Endodermal cell (in vitro differentiated cells): ENCODE data around the gene SEC11C. TPM values are rescaled to one million over a fixed set of nuclear protein-coding genes. Genes with fewer than 3 reads are reported as not detected.
A peak's percentile ranks its signal among the peaks of the same experiment; 100 is the strongest.

ENCODE experiments used
- DNase-seq: peaks from one replicate; pipeline ENCODE4 v3.0.0-alpha.2; 2017
- H3K27ac ChIP-seq: 2 replicates; pipeline ENCODE4 v1.5.1; 2013; ENCODE audit warnings: mild to moderate bottlenecking, low read depth, low read length, moderate library complexity
- H3K27me3 ChIP-seq: 2 replicates; pipeline ENCODE4 v1.6.1; 2013; ENCODE audit warnings: mild to moderate bottlenecking, low read length, moderate library complexity; ENCODE audit not compliant: insufficient read depth, control insufficient read depth, poor library complexity, severe bottlenecking
- H3K36me3 ChIP-seq: 2 replicates; pipeline ENCODE4 v1.7.0; 2013; ENCODE audit warnings: mild to moderate bottlenecking, low read length, moderate library complexity; ENCODE audit not compliant: control insufficient read depth, insufficient read depth
- H3K4me1 ChIP-seq: one replicate; pipeline ENCODE4 v1.7.0; 2013; ENCODE audit warnings: low read length; ENCODE audit not compliant: control insufficient read depth, insufficient read depth
- H3K4me3 ChIP-seq: 2 replicates; pipeline ENCODE4 v1.5.1; 2013; ENCODE audit warnings: mild to moderate bottlenecking, low read length, moderate library complexity
- H3K9ac ChIP-seq: 2 replicates; pipeline ENCODE4 v1.6.1; 2013; ENCODE audit warnings: mild to moderate bottlenecking, low read length, moderate library complexity; ENCODE audit not compliant: poor library complexity, severe bottlenecking; ENCODE audit errors: extremely low read depth
- H3K9me3 ChIP-seq: 2 replicates; pipeline ENCODE4 v1.6.1; 2013; ENCODE audit warnings: mild to moderate bottlenecking, low read length, moderate library complexity; ENCODE audit not compliant: control insufficient read depth
- H3K27ac Mint-ChIP-seq: 2 replicates; pipeline ENCODE4 v1.8.0; 2020; ENCODE audit warnings: mixed read lengths
- H3K27me3 Mint-ChIP-seq: 2 replicates; pipeline ENCODE4 v1.8.0; 2021; ENCODE audit warnings: mild to moderate bottlenecking, mixed read lengths; ENCODE audit not compliant: insufficient read depth
- H3K36me3 Mint-ChIP-seq: 2 replicates; pipeline ENCODE4 v1.8.0; 2020; ENCODE audit warnings: low read depth, mixed read lengths
- H3K4me1 Mint-ChIP-seq: 2 replicates; pipeline ENCODE4 v1.8.0; 2020; ENCODE audit warnings: mixed read lengths
- H3K4me3 Mint-ChIP-seq: 2 replicates; pipeline ENCODE4 v1.8.0; 2020; ENCODE audit warnings: mild to moderate bottlenecking, moderate library complexity, mixed read lengths
- H3K9me3 Mint-ChIP-seq: 2 replicates; pipeline ENCODE4 v1.8.0; 2020; ENCODE audit warnings: mild to moderate bottlenecking, mixed read lengths
- CTCF ChIP-seq: fragments of 200-600 bp; sonication (generic); conservative IDR thresholded peaks from 2 replicates; pipeline ENCODE4 v1.5.0; 2021; ENCODE audit warnings: antibody characterized with exemption, mild to moderate bottlenecking
- WGBS, 2 experiments: methylation state at CpG; one replicate each; pipeline versions ENCODE4 v1.1.5 to v1.1.7; 2013; ENCODE audit warnings: missing lambda C conversion rate in 2 of 2, mixed read lengths in 1 of 2; ENCODE audit not compliant: insufficient coverage in 1 of 2, insufficient read length in 1 of 2; 5-methylcytosine and 5-hydroxymethylcytosine counted together
- total RNA-seq, 2 donors: library from RNA; stranded (reverse); fragmentation: NEBNext Ultra II Directional in 1 of 2; extraction: Animal tissue kit (Norgen Biotek cat#: 25700) in 1 of 2; gene quantifications; 2 replicates in 1 of 2; 3 replicates in 1 of 2; pipeline ENCODE4 v1.2.1, GENCODE V29; 2021

Gene SEC11C
- total RNA-seq, 2 donors from 2014 or later = 38.7 to 39.9 TPM

GRCh38 chr18:59150236-59150635 is 10.6 kb downstream of the SEC11C start:
- WGBS, 2 experiments = 92 to 99% methylated on average over 7 to 11 of the region's 11 CpGs
- H3K4me1 Mint-ChIP-seq = peaks cover 2% of the 10 kb centered on the region
- peak; percentile 54 for TF ChIP-seq CTCF

GRCh38 chr18:59155153-59155552 is 15.5 kb downstream of the SEC11C start:
- H3K9ac ChIP-seq = no peak overlapping the region
- Mint-ChIP-seq H3K4me1 (peaks cover 2% of the 10 kb centered on the region), H3K27ac (no peak overlapping the region), H3K4me3 (no peak overlapping the region), H3K27me3 (no peaks in the 10 kb centered on the region), H3K36me3 (peaks cover 24% of the 10 kb centered on the region), H3K9me3 (no peaks in the 10 kb centered on the region)
- peaks cover 53% of the 10 kb centered on the region for H3K36me3 ChIP-seq
- 85 to 96% methylated on average over 2 of the region's 2 CpGs for WGBS, 2 experiments
- no peak overlapping the region for H3K27ac ChIP-seq
- H3K4me1 ChIP-seq = no peaks in the 10 kb centered on the region
- H3K4me3 ChIP-seq = no peak overlapping the region
- DNase-seq = no peak
- TF ChIP-seq CTCF = no peak
- H3K9me3 ChIP-seq = no peaks in the 10 kb centered on the region
- no peaks in the 10 kb centered on the region for H3K27me3 ChIP-seq

More at GRCh38 chr18:59150236-59150635, 10.6 kb downstream of the SEC11C start:
- H3K27ac ChIP-seq = no peak overlapping the region
- H3K9me3 ChIP-seq = no peaks in the 10 kb centered on the region
- Mint-ChIP-seq H3K9me3 (no peaks in the 10 kb centered on the region), H3K27me3 (no peaks in the 10 kb centered on the region), H3K27ac (no peak overlapping the region), H3K4me3 (no peak overlapping the region), H3K36me3 (peaks cover 18% of the 10 kb centered on the region)
- H3K4me1 ChIP-seq = no peaks in the 10 kb centered on the region
- H3K4me3 ChIP-seq = no peak overlapping the region
- peaks cover 46% of the 10 kb centered on the region for H3K36me3 ChIP-seq
- H3K9ac ChIP-seq = no peak overlapping the region
- H3K27me3 ChIP-seq = no peaks in the 10 kb centered on the region
- DNase-seq = peak; percentile 61

GRCh38 chr18:59156316-59156715 is 16.6 kb downstream of the SEC11C start:
- Histone ChIP-seq H3K9ac (no peak overlapping the region), H3K27me3 (no peaks in the 10 kb centered on the region), H3K4me3 (no peak overlapping the region), H3K36me3 (peaks cover 42% of the 10 kb centered on the region), H3K9me3 (no peaks in the 10 kb centered on the region), H3K4me1 (no peaks in the 10 kb centered on the region), H3K27ac (no peak overlapping the region)
- H3K4me1 Mint-ChIP-seq = peaks cover 2% of the 10 kb centered on the region
- no peak overlapping the region for H3K4me3 Mint-ChIP-seq
- H3K9me3 Mint-ChIP-seq = no peaks in the 10 kb centered on the region
- no peak overlapping the region for H3K27ac Mint-ChIP-seq
- no peaks in the 10 kb centered on the region for H3K27me3 Mint-ChIP-seq
- 95 to 100% methylated on average over 1 to 3 of the region's 3 CpGs for WGBS, 2 experiments
- no peak for DNase-seq
- TF ChIP-seq CTCF = no peak
- H3K36me3 Mint-ChIP-seq = peaks cover 23% of the 10 kb centered on the region
